Endothelial cell of umbilical vein (primary cell): ENCODE results near the gene CASP6. TPM values are rescaled to one million over a fixed set of nuclear protein-coding genes. Genes with fewer than 3 reads are reported as not detected.

Experiments
- BruUV-seq: library from RNA; stranded (reverse); fragments of 400-500 nt; replicated peaks from 2 replicates; lab custom pipeline; 2021; lab: Mats Ljungman, UMichigan
- CTCF ChIA-PET: fragments of 300-600, 350-600 bp; sonication (Branson Sonifier 250); formaldehyde crosslinking; loops from one replicate; lab custom pipeline; 2021; ENCODE audit warnings: antibody characterized with exemption, inconsistent platforms; lab: Charles Lee
- POLR2A ChIA-PET: fragments of 300-600, 350-600 bp; sonication (Branson Sonifier 250); formaldehyde crosslinking; loops from one replicate; lab custom pipeline; 2021; ENCODE audit warnings: antibody characterized with exemption, inconsistent platforms; lab: Charles Lee
- DNase-seq: peaks from one replicate; pipeline ENCODE4 v3.0.0-alpha.2; 2011; ENCODE audit warnings: low read depth, low spot score
- FAIRE-seq: peaks from 2 replicates; lab custom pipeline; 2011; peaks lifted over from hg19 to GRCh38; lab: Jason Lieb, UNC
- H2AFZ ChIP-seq: 2 replicates; pipeline ENCODE4 v1.6.0; 2012; ENCODE audit warnings: low read depth, low read length, control low read depth, inconsistent platforms
- H3K27ac ChIP-seq: 2 replicates; pipeline ENCODE4 v1.5.1; 2011; ENCODE audit warnings: low read depth, mild to moderate bottlenecking, control low read depth, low read length, moderate library complexity; ENCODE audit not compliant: insufficient read depth
- H3K27me3 ChIP-seq, 2 experiments: 2 replicates each; pipeline versions ENCODE4 v1.6.0 to v1.6.1; 2011; ENCODE audit warnings: low read length in 2 of 2, mixed read lengths in 1 of 2; ENCODE audit not compliant: control insufficient read depth in 2 of 2, insufficient read depth in 2 of 2
- H3K36me3 ChIP-seq, 2 experiments: 2 replicates in 1 of 2; 3 replicates in 1 of 2; pipeline ENCODE4 v1.5.1; 2011; ENCODE audit warnings: low read length in 2 of 2, mild to moderate bottlenecking in 1 of 2, moderate library complexity in 1 of 2; ENCODE audit not compliant: control insufficient read depth in 2 of 2, insufficient read depth in 2 of 2; ENCODE audit errors: extremely low read depth in 1 of 2
- H3K4me1 ChIP-seq: 3 replicates; pipeline ENCODE4 v1.5.1; 2011; ENCODE audit warnings: mild to moderate bottlenecking, low read length; ENCODE audit not compliant: control insufficient read depth, insufficient read depth; ENCODE audit errors: extremely low read depth
- H3K4me2 ChIP-seq: 2 replicates; pipeline ENCODE4 v1.6.1; 2011; ENCODE audit warnings: low read length, control low read depth, mixed read lengths; ENCODE audit not compliant: insufficient read depth
- H3K4me3 ChIP-seq, 3 experiments: fragments of 200-600 bp in 1 of 3; sonication (generic), shearing (Covaris generic) in 1 of 3; replicated peaks in 1 of 3; 2 replicates each; pipeline ENCODE4 v1.5.1; 2011 to 2016; ENCODE audit warnings: control low read depth in 3 of 3, low read length in 3 of 3, mild to moderate bottlenecking in 2 of 3, inconsistent platforms in 1 of 3, low read depth in 1 of 3, moderate library complexity in 1 of 3; ENCODE audit not compliant: insufficient read depth in 1 of 3
- H3K79me2 ChIP-seq: 2 replicates; pipeline ENCODE4 v1.6.0; 2012; ENCODE audit warnings: low read length, inconsistent platforms; ENCODE audit not compliant: control insufficient read depth, insufficient read depth
- H3K9ac ChIP-seq: replicated peaks from 2 replicates; pipeline ENCODE3; 2011; ENCODE audit warnings: low read length, control low read depth; ENCODE audit not compliant: insufficient read depth; ENCODE audit errors: extremely low read depth
- H3K9me1 ChIP-seq: replicated peaks from 3 replicates; pipeline ENCODE4 v1.6.0; 2011; ENCODE audit warnings: mild to moderate bottlenecking, low read length; ENCODE audit not compliant: control insufficient read depth, insufficient read depth; ENCODE audit errors: extremely low read depth
- H3K9me3 ChIP-seq: replicated peaks from 2 replicates; pipeline ENCODE4 v1.5.1; 2012; ENCODE audit warnings: low read length, inconsistent platforms; ENCODE audit not compliant: control insufficient read depth, insufficient read depth
- H4K20me1 ChIP-seq: replicated peaks from 2 replicates; pipeline ENCODE3; 2011; ENCODE audit warnings: mild to moderate bottlenecking, low read length; ENCODE audit not compliant: control insufficient read depth, insufficient read depth; ENCODE audit errors: extremely low read depth
- CTCF ChIP-seq, 2 donors: IDR thresholded peaks; 1 replicate in 1 of 2; 2 replicates in 1 of 2; pipeline ENCODE4 v1.5.1; 2011; ENCODE audit warnings: low read length in 2 of 2, mild to moderate bottlenecking in 2 of 2, moderate library complexity in 2 of 2, control low read depth in 1 of 2, inconsistent platforms in 1 of 2, low read depth in 1 of 2; ENCODE audit not compliant: insufficient read depth in 1 of 2; ENCODE audit errors: extremely low read depth in 1 of 2
- EZH2 ChIP-seq: IDR thresholded peaks from 2 replicates; pipeline ENCODE4 v1.6.1; 2012; ENCODE audit warnings: borderline replicate concordance, low read depth, mild to moderate bottlenecking, moderate library complexity, low read length, inconsistent platforms; ENCODE audit not compliant: severe bottlenecking
- FOS ChIP-seq: IDR thresholded peaks from 2 replicates; pipeline ENCODE4 v1.6.1; 2011; ENCODE audit warnings: mild to moderate bottlenecking, low read length, moderate library complexity, borderline replicate concordance; ENCODE audit not compliant: insufficient read depth
- GATA2 ChIP-seq: IDR thresholded peaks from 2 replicates; pipeline ENCODE4 v1.7.0; 2011; ENCODE audit warnings: low read depth, mild to moderate bottlenecking, moderate library complexity, mixed read lengths, low read length; ENCODE audit not compliant: insufficient read length, insufficient read depth
- MAX ChIP-seq: IDR thresholded peaks from 2 replicates; pipeline ENCODE4 v1.6.1; 2011; ENCODE audit not compliant: insufficient read depth, insufficient read length
- POLR2A ChIP-seq: IDR thresholded peaks from 2 replicates; pipeline ENCODE4 v1.6.1; 2012; ENCODE audit warnings: low read depth, mild to moderate bottlenecking, control low read depth, low read length
- POLR2AphosphoS5 ChIP-seq: IDR thresholded peaks from 2 replicates; pipeline ENCODE4 v1.6.1; 2012; ENCODE audit warnings: low read depth, mild to moderate bottlenecking, control low read depth, low read length, moderate library complexity; ENCODE audit not compliant: insufficient read depth
- dilution Hi-C: fragments of 300-500 bp; cut with MboI; formaldehyde crosslinking; loops from one replicate; pipeline ENCODE4 v1.15.0; 2019; ENCODE audit warnings: low sequenced_read_pairs; ENCODE audit not compliant: extremely low pct_ligation_motif_present
- intact Hi-C: fragments of 100-400 bp; cut with micrococcal nuclease; formaldehyde crosslinking; loops from one replicate; pipeline ENCODE4 v1.10.0; 2022
- polyA plus RNA-seq, 4 experiments: library from polyadenylated mRNA; depleted of rRNA in 3 of 4; stranded (reverse) in 3 of 4; unstranded in 1 of 4; fragments of >200 nt; gene quantifications; 2 replicates each; pipeline versions ENCODE4 v1.2.1 to v1.2.3, GENCODE V29; 2011 to 2012; ENCODE audit warnings: missing spikeins in 1 of 4
- total RNA-seq: library from RNA; stranded (reverse); gene quantifications from 2 replicates; pipeline ENCODE4 v1.2.3, GENCODE V29; 2021

CASP6 gene
- total and polyA plus RNA-seq, 2 donors (not counting 3 experiments of a cell fraction or from before 2014, with no cell fraction given), result 35.4 to 52.1 TPM

GRCh38 chr4:109655396-109655795, 47.8 kb downstream of the CASP6 start:
- no peaks in the 10 kb centered on the region for H3K9me3 ChIP-seq
- no peak for DNase-seq
- H3K4me2 ChIP-seq, result no peak overlapping the region
- H3K9me1 ChIP-seq, result no peaks in the 10 kb centered on the region
- no peaks in the 10 kb centered on the region for H3K36me3 ChIP-seq
- no TSS peak for BruUV-seq
- no peak overlapping the region for H3K9ac ChIP-seq
- no peaks in the 10 kb centered on the region for H3K27me3 ChIP-seq
- ChIA-PET CTCF (interaction anchor here (0.9 to 2.0 kb wide), 3 partner anchors 9 to 228 kb away, joined by 3 to 4 read pairs (median 4); no protein-coding TSS in a partner anchor), POLR2A (no interaction called here)
- no peaks in the 10 kb centered on the region for H3K79me2 ChIP-seq
- H3K4me1 ChIP-seq, result no peaks in the 10 kb centered on the region
- dilution Hi-C loops (no loop called here), intact Hi-C loops (no loop called here)
- no peak overlapping the region for H2AFZ ChIP-seq
- H4K20me1 ChIP-seq, result no peaks in the 10 kb centered on the region
- no peak for FAIRE-seq
- TF ChIP-seq MAX (no peak), EZH2 (no peak), POLR2AphosphoS5 (no peak), GATA2 (no peak), CTCF (IDR thresholded peaks at IDR 0.05; ENCODE audit: extremely low read depth in 1 of 2, insufficient read depth in 1 of 2, low read depth in 1 of 2, low read length in 2 of 2) (no peak), POLR2A (no peak), FOS (no peak)
- H3K27ac ChIP-seq, result no peak overlapping the region
- no peak overlapping the region for H3K4me3 ChIP-seq
